Measurements from ENCODE around the gene SFMBT1.

DNA sequence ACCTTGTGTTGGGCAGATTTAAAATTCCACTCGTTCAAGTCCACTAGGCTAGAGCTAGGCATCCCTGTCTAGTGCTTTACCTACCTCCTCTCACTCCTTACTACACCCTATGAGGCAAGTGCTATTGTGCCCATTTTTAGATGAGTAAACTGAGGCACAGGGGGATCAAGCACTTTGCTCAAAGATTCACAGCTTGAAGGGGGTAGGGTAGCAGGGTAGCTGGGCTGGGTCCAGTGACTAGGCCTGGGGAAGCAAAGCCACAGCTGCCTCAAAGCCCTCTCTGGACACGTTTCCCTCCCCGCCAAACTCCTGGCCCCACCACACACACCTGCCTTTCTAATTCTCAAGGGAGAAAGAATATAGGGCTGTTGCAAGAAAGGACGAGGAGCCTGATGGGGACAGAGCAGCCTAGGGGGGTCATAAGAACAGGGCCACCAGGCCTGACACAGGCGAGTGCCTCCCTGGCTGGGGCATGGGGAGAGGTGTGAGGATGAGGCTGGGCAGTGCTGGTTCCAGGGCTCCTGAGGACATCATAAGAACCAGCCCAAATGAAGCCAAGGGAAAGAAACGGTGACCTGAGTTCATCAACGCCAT lies 34.8 kb upstream of the SFMBT1 start:
- no peak for TF ChIP-seq CTCF (IDR thresholded peaks at IDR 0.05; ENCODE audit: low read length)
- no peak for TF ChIP-seq EZH2 (IDR thresholded peaks at IDR 0.05; ENCODE audit: borderline replicate concordance, low read length)
